Esophagus (tissue), 2 donors: Measurements from ENCODE around the gene GPR39. TPM values are rescaled to one million over a fixed set of nuclear protein-coding genes. Genes with fewer than 3 reads are reported as not detected.

Experiments
- H3K27ac ChIP-seq, 2 donors: one replicate each; pipeline ENCODE4 v1.5.1; 2013; ENCODE audit warnings: low read depth in 2 of 2, mild to moderate bottlenecking in 2 of 2, inconsistent platforms in 1 of 2, low read length in 1 of 2, moderate library complexity in 1 of 2
- H3K27me3 ChIP-seq, 2 donors: one replicate each; pipeline ENCODE4 v1.6.1; 2013; ENCODE audit warnings: low read length in 2 of 2, control low read depth in 1 of 2, mild to moderate bottlenecking in 1 of 2; ENCODE audit not compliant: insufficient read depth in 2 of 2, control insufficient read depth in 1 of 2
- H3K36me3 ChIP-seq, 2 donors: one replicate each; pipeline ENCODE4 v1.6.1; 2013; ENCODE audit warnings: low read length in 1 of 2; ENCODE audit not compliant: control insufficient read depth in 2 of 2, insufficient read depth in 2 of 2
- H3K4me1 ChIP-seq, 2 donors: one replicate each; pipeline ENCODE4 v1.6.1; 2013; ENCODE audit warnings: low read length in 1 of 2; ENCODE audit not compliant: control insufficient read depth in 2 of 2, insufficient read depth in 2 of 2
- H3K4me3 ChIP-seq, 2 donors: one replicate each; pipeline ENCODE4 v1.5.1; 2013; ENCODE audit warnings: low read length in 2 of 2, mild to moderate bottlenecking in 2 of 2, low read depth in 1 of 2, moderate library complexity in 1 of 2
- H3K9me3 ChIP-seq, 2 donors: one replicate each; pipeline ENCODE4 v1.6.1; 2013; ENCODE audit warnings: mild to moderate bottlenecking in 2 of 2, low read depth in 1 of 2, low read length in 1 of 2, moderate library complexity in 1 of 2; ENCODE audit not compliant: control insufficient read depth in 2 of 2, insufficient read depth in 1 of 2
- WGBS, 2 donors: extraction: QIAGEN DNeasy Blood & Tissue Kit; methylation state at CpG; one replicate each; pipeline ENCODE4 v1.1.7; 2013; 5-methylcytosine and 5-hydroxymethylcytosine counted together
- polyA plus RNA-seq, 2 donors: library from polyadenylated mRNA; stranded (reverse); fragments of 200-250 nt; gene quantifications; one replicate each; pipeline ENCODE4 v1.2.3, GENCODE V29; 2013
- donor health status: healthy with polysubstance abuse.
- donor health status: Bipolar disorder and iron deficiency.

Gene GPR39
- polyA plus RNA-seq, 2 donors = 0.65 to 0.93 TPM

GRCh38 chr2:132595186-132595585 lies 178.6 kb downstream of the GPR39 start:
- Histone ChIP-seq H3K27me3 (no peaks in the 10 kb centered on the region), H3K27ac (no peak overlapping the region), H3K9me3 (peaks cover 0 to 2% of the 10 kb centered on the region in 2 donors), H3K4me1 (no peaks in the 10 kb centered on the region), H3K36me3 (no peaks in the 10 kb centered on the region), H3K4me3 (no peak overlapping the region)
- 75 to 83% methylated on average over 6 of the region's 6 CpGs for WGBS, 2 donors

- Histone ChIP-seq H3K27me3 (no peaks in the 10 kb centered on the region), H3K4me3 (no peak overlapping the region), H3K27ac (no peak overlapping the region), H3K36me3 (no peaks in the 10 kb centered on the region), H3K4me1 (no peaks in the 10 kb centered on the region), H3K9me3 (peaks cover 0 to 2% of the 10 kb centered on the region in 2 donors)
- 80% methylated on average over 2 of the region's 2 CpGs for WGBS, 2 donors
Measured at GRCh38 chr2:132595693-132596092, 179.1 kb downstream of the GPR39 start.

- Histone ChIP-seq H3K27me3 (no peaks in the 10 kb centered on the region), H3K27ac (no peak overlapping the region), H3K4me1 (no peaks in the 10 kb centered on the region), H3K9me3 (peaks cover 0 to 2% of the 10 kb centered on the region in 2 donors), H3K4me3 (no peak overlapping the region), H3K36me3 (no peaks in the 10 kb centered on the region)
Measured at GRCh38 chr2:132597166-132597565, 180.6 kb downstream of the GPR39 start.

- Histone ChIP-seq H3K27ac (no peak overlapping the region), H3K9me3 (peaks cover 0 to 2% of the 10 kb centered on the region in 2 donors), H3K4me3 (no peak overlapping the region), H3K36me3 (no peaks in the 10 kb centered on the region), H3K4me1 (no peaks in the 10 kb centered on the region), H3K27me3 (no peaks in the 10 kb centered on the region)
- WGBS, 2 donors = 80 to 96% methylated on average over 1 of the region's 1 CpG
Measured at GRCh38 chr2:132597831-132598230, 181.2 kb downstream of the GPR39 start.

- H3K27ac ChIP-seq = no peak overlapping the region
- H3K9me3 ChIP-seq = peaks cover 0 to 2% of the 10 kb centered on the region in 2 donors
- WGBS, 2 donors = 84 to 90% methylated on average over 3 of the region's 3 CpGs
- no peaks in the 10 kb centered on the region for H3K27me3 ChIP-seq
- H3K4me3 ChIP-seq = no peak overlapping the region
- H3K36me3 ChIP-seq = no peaks in the 10 kb centered on the region
- no peaks in the 10 kb centered on the region for H3K4me1 ChIP-seq
Measured at GRCh38 chr2:132598536-132598935, 181.9 kb downstream of the GPR39 start.

- Histone ChIP-seq H3K4me3 (no peak overlapping the region), H3K9me3 (peaks cover 0 to 2% of the 10 kb centered on the region in 2 donors), H3K27ac (no peak overlapping the region), H3K27me3 (no peaks in the 10 kb centered on the region), H3K4me1 (no peaks in the 10 kb centered on the region), H3K36me3 (no peaks in the 10 kb centered on the region)
- WGBS, 2 donors = 94 to 95% methylated on average over 4 of the region's 4 CpGs
Measured at GRCh38 chr2:132599556-132599955, 183.0 kb downstream of the GPR39 start.

- 80 to 83% methylated on average over 1 of the region's 1 CpG for WGBS, 2 donors
Measured at GRCh38 chr2:132604561-132604960, 188.0 kb downstream of the GPR39 start.

GRCh38 chr2:132605236-132606180 lies 188.9 kb downstream of the GPR39 start:
- Histone ChIP-seq H3K27me3 (peaks cover 0 to 2% of the 10 kb centered on the region in 2 donors), H3K27ac (no peak overlapping the region), H3K36me3 (no peaks in the 10 kb centered on the region), H3K4me3 (no peak overlapping the region), H3K9me3 (no peaks in the 10 kb centered on the region), H3K4me1 (peaks cover 0 to 3% of the 10 kb centered on the region in 2 donors)
- 85 to 87% methylated on average over 14 of the region's 14 CpGs for WGBS, 2 donors

More at GRCh38 chr2:132604561-132604960, 188.0 kb downstream of the GPR39 start:
- Histone ChIP-seq H3K36me3 (no peaks in the 10 kb centered on the region), H3K9me3 (no peaks in the 10 kb centered on the region), H3K4me3 (no peak overlapping the region), H3K27ac (no peak overlapping the region), H3K27me3 (peaks cover 0 to 2% of the 10 kb centered on the region in 2 donors), H3K4me1 (peaks cover 0 to 3% of the 10 kb centered on the region in 2 donors)

GRCh38 chr2:132606649-132607048 lies 190.0 kb downstream of the GPR39 start:
- Histone ChIP-seq H3K9me3 (no peaks in the 10 kb centered on the region), H3K36me3 (no peaks in the 10 kb centered on the region), H3K4me3 (no peak overlapping the region), H3K27me3 (peaks cover 0 to 2% of the 10 kb centered on the region in 2 donors), H3K27ac (no peak overlapping the region), H3K4me1 (peaks cover 0 to 3% of the 10 kb centered on the region in 2 donors)
- WGBS, 2 donors = 79 to 90% methylated on average over 8 of the region's 8 CpGs
